Measurements from ENCODE around the gene OPN1LW. TPM values are rescaled to one million over a fixed set of nuclear protein-coding genes. Genes with fewer than 3 reads are reported as not detected.

Gene OPN1LW
- total and polyA plus RNA-seq, 4 donors: not detected

DNA sequence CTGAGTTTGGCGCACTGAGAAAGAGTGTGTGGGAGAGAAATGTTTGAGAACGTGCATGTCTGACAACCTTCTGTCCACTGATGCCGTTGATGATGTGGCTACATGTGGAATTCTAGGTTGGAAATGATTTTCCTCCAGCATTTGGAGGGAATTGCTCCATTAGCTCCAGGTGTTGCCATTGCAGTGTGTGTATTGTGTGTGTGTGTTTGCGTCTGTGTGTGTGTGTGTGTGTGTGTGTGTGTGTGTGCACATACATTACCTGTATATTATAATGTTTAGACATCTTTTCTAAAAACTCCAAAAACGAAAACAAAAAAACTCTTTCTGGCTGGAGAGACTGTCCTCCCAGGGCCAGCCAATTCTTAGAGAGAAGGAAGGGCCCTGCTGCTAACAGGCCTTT is 28.3 kb upstream of the OPN1LW start:
- Histone ChIP-seq H3K4me3 (ENCODE audit: low read depth, low read length) (no peak overlapping the region), H3K27me3 (ENCODE audit: control insufficient read depth, insufficient read depth, low read length) (no peaks in the 10 kb centered on the region), H3K36me3 (ENCODE audit: control insufficient read depth, insufficient read depth, low read length) (no peaks in the 10 kb centered on the region), H3K4me1 (ENCODE audit: control insufficient read depth, insufficient read depth, low read length) (peaks cover 12% of the 10 kb centered on the region), H3K9me3 (ENCODE audit: control insufficient read depth, insufficient read depth, low read length) (peaks cover 5% of the 10 kb centered on the region), H3K27ac (ENCODE audit: low read depth, low read length) (no peak overlapping the region)
- 81% methylated on average over 3 of the region's 5 CpGs for WGBS (ENCODE audit: insufficient coverage)
- no peak for DNase-seq (ENCODE audit: low read depth in 4 of 6, low spot score in 6 of 6)

DNA sequence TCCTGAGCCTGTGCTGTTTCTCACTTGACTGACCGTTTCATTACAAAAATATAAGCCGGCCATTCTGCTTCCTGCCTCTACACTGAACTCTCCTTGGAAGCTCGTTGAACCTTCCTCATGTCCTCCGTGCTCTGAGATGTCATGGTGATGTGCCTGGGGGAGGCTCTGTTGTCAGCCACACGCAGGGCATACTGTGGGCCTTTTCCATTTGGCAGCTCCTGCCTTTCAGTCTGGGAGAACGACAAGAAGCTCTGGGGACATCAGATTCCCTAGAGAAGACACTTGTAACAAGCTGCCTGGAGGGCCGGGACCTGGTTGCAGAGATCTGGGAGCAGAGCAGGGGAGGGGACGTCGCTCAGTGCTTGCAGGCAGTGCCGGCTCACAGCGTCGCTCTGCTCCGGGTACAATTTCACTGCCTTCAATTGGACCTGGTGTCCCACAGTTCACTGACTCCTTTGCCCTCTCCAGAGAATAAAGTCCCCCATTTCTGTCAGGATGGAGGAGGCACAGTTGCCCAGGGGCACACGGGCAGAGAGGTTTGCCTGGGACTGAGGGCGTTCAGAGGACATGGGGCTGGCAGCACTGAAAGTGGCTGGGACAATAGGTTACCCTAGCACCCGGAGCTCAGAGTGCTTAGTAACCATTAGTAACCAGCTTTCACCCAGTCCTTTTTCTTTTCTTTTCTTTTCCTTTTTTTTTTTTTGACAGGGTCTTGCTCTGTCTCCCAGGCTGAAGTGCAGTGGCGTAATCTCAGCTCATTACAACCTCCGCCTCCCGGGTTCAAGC is 27.4 kb upstream of the OPN1LW start:
- 47% methylated on average over 13 of the region's 19 CpGs for whole genome bisulfite sequencing (ENCODE audit: insufficient coverage)
- peaks cover 12% of the 10 kb centered on the region for H3K4me1 ChIP-seq (ENCODE audit: control insufficient read depth, insufficient read depth, low read length)
- H3K27ac ChIP-seq (ENCODE audit: low read depth, low read length): peak overlapping the region; percentile 25
- peaks cover 5% of the 10 kb centered on the region for H3K9me3 ChIP-seq (ENCODE audit: control insufficient read depth, insufficient read depth, low read length)
- no peak overlapping the region for H3K4me3 ChIP-seq (ENCODE audit: low read depth, low read length)
- peak in 2 of 6 donors; percentile 21 to 30 for DNase-seq (ENCODE audit: low read depth in 4 of 6, low spot score in 6 of 6)
- H3K27me3 ChIP-seq (ENCODE audit: control insufficient read depth, insufficient read depth, low read length): no peaks in the 10 kb centered on the region
- no peaks in the 10 kb centered on the region for H3K36me3 ChIP-seq (ENCODE audit: control insufficient read depth, insufficient read depth, low read length)

DNA sequence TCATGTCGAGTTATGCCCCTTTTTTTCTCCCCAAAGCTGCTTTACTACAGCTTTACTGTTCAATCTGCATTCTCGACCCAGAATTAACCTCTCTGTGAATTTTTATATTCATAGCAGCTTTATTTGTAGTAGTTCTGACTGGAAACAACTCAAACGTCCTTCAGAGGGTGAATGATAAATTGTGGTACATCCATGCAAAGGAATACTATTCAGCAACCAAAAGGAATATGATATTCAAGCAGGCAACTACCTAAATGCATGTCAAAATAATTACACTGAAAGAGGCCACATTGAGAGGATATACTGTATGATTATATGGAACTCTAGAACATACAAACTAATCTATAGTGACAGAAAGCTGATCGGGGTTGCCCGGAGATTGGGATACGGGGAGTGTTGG is 26.5 kb upstream of the OPN1LW start:
- Histone ChIP-seq H3K4me3 (ENCODE audit: low read depth, low read length) (no peak overlapping the region), H3K9me3 (ENCODE audit: control insufficient read depth, insufficient read depth, low read length) (peaks cover 5% of the 10 kb centered on the region), H3K36me3 (ENCODE audit: control insufficient read depth, insufficient read depth, low read length) (no peaks in the 10 kb centered on the region), H3K27me3 (ENCODE audit: control insufficient read depth, insufficient read depth, low read length) (no peaks in the 10 kb centered on the region), H3K4me1 (ENCODE audit: control insufficient read depth, insufficient read depth, low read length) (peaks cover 12% of the 10 kb centered on the region), H3K27ac (ENCODE audit: low read depth, low read length) (no peak overlapping the region)
- WGBS (ENCODE audit: insufficient coverage): no CpG with 5 or more reads among the region's 6 CpGs
- no peak for DNase-seq (ENCODE audit: low read depth in 4 of 6, low spot score in 6 of 6)

DNA sequence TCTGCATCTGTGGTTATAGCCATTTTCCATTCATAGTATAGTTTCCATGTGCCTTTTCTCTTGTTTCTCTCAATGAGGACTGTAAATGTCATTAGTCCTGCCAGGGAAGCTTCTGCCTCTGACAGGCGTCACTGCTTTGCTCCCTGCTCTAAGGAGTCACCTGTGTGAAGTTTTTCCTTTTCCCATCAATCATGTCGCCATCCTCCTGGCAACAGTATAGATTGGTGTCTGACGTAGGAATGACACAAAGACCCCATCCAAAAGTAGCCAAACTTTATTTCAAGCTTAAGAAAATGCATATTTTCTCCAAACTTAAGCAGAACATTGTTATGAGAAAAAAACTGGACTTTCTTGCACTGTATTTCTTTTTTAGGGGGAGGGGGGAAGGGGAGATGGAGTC is 23.5 kb upstream of the OPN1LW start:
- H3K9me3 ChIP-seq (ENCODE audit: control insufficient read depth, insufficient read depth, low read length): peaks cover 5% of the 10 kb centered on the region
- DNase-seq (ENCODE audit: low read depth in 4 of 6, low spot score in 6 of 6): no peak
- no CpG with 5 or more reads among the region's 3 CpGs for WGBS (ENCODE audit: insufficient coverage)
- H3K4me3 ChIP-seq (ENCODE audit: low read depth, low read length): no peak overlapping the region
- H3K27me3 ChIP-seq (ENCODE audit: control insufficient read depth, insufficient read depth, low read length): no peaks in the 10 kb centered on the region
- H3K36me3 ChIP-seq (ENCODE audit: control insufficient read depth, insufficient read depth, low read length): no peaks in the 10 kb centered on the region
- peaks cover 15% of the 10 kb centered on the region for H3K4me1 ChIP-seq (ENCODE audit: control insufficient read depth, insufficient read depth, low read length)
- no peak overlapping the region for H3K27ac ChIP-seq (ENCODE audit: low read depth, low read length)

DNA sequence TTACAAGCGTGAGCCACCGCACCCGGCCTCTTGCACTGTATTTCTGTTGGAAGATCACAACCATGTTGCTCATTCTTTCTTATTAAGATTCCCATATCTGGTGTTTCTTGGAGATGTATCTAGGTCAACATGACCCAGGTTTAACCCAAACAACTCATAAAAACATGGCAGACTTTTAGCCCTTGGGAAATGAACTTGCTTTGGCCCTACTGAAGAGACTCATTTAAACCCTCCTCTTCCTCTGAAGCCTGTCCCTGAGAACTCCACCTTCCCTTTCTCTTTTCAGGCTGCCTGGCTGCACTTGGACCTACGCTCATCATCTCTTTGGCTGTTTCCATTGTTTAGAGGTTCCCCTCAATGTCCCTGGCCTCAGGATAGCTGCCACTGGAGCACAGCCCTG is 22.8 kb upstream of the OPN1LW start:
- WGBS (ENCODE audit: insufficient coverage): 100% methylated on average over 1 of the region's 4 CpGs
- DNase-seq (ENCODE audit: low read depth in 4 of 6, low spot score in 6 of 6): no peak
- no peak overlapping the region for H3K27ac ChIP-seq (ENCODE audit: low read depth, low read length)

DNA sequence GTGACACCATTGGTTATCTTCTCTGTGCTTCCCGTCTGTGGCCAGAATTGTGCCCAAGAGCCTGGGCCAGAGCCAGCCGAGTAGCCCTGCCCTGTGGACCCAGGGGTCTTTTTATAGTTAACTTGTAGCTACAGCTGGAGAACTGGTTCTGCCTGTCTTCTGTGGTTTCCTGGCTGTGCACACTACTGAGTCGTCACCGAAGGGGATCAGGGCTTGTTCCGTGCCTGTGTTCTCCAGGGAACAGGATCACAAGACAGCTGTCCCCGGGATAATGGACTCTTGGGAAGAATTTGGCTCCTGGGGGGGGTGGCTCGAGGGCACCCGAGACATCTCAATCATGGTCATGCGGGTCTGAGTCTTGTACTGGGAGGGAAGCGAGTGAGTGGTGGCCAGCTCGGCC is 22.1 kb upstream of the OPN1LW start:
- Histone ChIP-seq H3K36me3 (ENCODE audit: control insufficient read depth, insufficient read depth, low read length) (no peaks in the 10 kb centered on the region), H3K4me3 (ENCODE audit: low read depth, low read length) (no peak overlapping the region), H3K27me3 (ENCODE audit: control insufficient read depth, insufficient read depth, low read length) (no peaks in the 10 kb centered on the region), H3K27ac (ENCODE audit: low read depth, low read length) (no peak overlapping the region), H3K4me1 (ENCODE audit: control insufficient read depth, insufficient read depth, low read length) (peaks cover 9% of the 10 kb centered on the region), H3K9me3 (ENCODE audit: control insufficient read depth, insufficient read depth, low read length) (peaks cover 5% of the 10 kb centered on the region)
- WGBS (ENCODE audit: insufficient coverage): 64% methylated on average over 11 of the region's 11 CpGs
- no peak for DNase-seq (ENCODE audit: low read depth in 4 of 6, low spot score in 6 of 6)

More for the DNA sequence above, 22.8 kb upstream of the OPN1LW start:
- Histone ChIP-seq H3K36me3 (ENCODE audit: control insufficient read depth, insufficient read depth, low read length) (no peaks in the 10 kb centered on the region), H3K4me3 (ENCODE audit: low read depth, low read length) (no peak overlapping the region), H3K27me3 (ENCODE audit: control insufficient read depth, insufficient read depth, low read length) (no peaks in the 10 kb centered on the region), H3K9me3 (ENCODE audit: control insufficient read depth, insufficient read depth, low read length) (peaks cover 5% of the 10 kb centered on the region), H3K4me1 (ENCODE audit: control insufficient read depth, insufficient read depth, low read length) (peaks cover 15% of the 10 kb centered on the region)

DNA sequence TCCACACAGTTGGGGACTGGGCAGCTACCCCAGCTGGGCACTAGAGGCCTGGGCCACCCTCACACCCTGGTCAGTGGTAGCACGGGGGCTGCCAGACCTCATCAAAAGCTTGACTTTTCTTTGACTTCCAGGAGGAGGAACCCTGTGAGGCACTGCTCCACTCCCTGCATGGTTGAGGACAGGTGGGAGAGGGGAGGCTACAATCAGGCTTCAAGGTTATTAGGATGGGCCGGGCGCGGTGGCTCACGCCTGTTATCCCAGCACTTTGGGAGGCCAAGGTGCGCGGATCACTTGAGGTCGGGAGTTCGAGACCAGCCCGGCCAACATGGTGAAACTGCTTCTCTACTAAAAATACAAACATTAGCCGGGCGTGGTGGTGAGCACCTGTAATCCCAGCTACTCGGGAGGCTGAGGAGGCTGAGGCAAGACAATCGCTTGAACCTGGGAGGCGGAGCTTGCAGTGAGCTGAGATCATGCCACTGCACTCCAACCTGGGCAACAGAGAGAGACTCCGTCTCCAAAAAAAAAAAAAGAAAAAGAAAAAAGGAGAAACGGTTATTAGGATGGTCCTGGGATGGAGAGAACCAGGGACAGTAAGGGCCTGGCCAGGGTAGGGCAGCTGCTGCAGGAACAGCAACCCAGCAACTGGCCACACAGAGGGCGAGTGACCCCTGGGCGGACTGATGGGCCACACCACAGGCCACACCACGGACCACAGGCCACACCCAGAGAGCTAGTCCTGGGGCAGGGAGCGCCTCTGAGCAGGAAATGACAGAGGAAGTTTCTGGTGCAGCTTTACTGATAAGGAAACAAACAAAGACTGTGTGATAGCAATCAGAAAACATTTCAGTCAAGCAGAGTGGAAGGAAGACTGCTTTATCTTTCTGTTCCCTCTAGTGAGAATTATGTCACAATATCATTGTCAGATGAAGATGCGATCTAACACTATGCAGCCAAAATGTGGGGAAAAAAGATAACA is 20.5 kb upstream of the OPN1LW start:
- 87% methylated on average over 17 of the region's 22 CpGs for WGBS (ENCODE audit: insufficient coverage)
- H3K27ac ChIP-seq (ENCODE audit: low read depth, low read length): no peak overlapping the region

DNA sequence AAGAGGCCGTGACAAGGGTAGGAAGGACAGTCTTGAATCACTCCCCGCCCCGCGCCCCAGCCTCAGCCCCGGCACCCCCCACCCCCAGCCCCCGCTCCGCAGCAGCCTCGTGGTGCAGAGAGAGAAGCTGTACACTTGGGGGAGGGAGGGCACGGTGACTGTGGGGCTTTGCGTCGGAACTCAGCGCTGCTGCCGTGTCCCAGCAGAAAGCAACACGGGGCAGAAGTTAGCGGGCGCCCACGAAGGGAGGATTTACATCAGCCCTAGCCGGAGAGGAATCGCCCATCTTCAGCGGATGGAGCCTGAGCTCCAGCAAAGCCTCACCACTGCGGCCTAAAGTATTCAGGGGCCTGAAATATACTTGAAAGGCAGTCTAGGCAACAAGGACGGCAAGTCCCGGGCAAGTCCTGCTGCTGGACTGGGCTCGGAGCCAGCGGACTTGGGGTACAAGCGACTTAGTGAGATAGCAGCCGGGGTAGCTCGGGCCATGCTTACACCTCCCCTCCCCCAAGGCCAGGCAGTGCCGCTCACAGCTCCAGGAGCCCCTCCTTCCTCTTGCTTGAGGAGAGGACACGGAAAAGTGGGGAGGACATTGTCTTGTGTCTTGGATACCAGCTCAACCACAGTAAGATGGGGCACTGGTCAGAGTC is 18.5 kb upstream of the OPN1LW start:
- no peak overlapping the region for H3K4me3 ChIP-seq (ENCODE audit: low read depth, low read length)
- H3K4me1 ChIP-seq (ENCODE audit: control insufficient read depth, insufficient read depth, low read length): peaks cover 6% of the 10 kb centered on the region
- H3K36me3 ChIP-seq (ENCODE audit: control insufficient read depth, insufficient read depth, low read length): no peaks in the 10 kb centered on the region
- 65% methylated on average over 23 of the region's 30 CpGs for WGBS (ENCODE audit: insufficient coverage)
- H3K27ac ChIP-seq (ENCODE audit: low read depth, low read length): no peak overlapping the region
- H3K27me3 ChIP-seq (ENCODE audit: control insufficient read depth, insufficient read depth, low read length): no peaks in the 10 kb centered on the region
- H3K9me3 ChIP-seq (ENCODE audit: control insufficient read depth, insufficient read depth, low read length): no peaks in the 10 kb centered on the region
- peak in 2 of 6 donors; percentile 24 to 54 for DNase-seq (ENCODE audit: low read depth in 4 of 6, low spot score in 6 of 6)

More for the DNA sequence above, 20.5 kb upstream of the OPN1LW start:
- no peaks in the 10 kb centered on the region for H3K27me3 ChIP-seq (ENCODE audit: control insufficient read depth, insufficient read depth, low read length)
- H3K9me3 ChIP-seq (ENCODE audit: control insufficient read depth, insufficient read depth, low read length): peaks cover 3% of the 10 kb centered on the region
- no peak for DNase-seq (ENCODE audit: low read depth in 4 of 6, low spot score in 6 of 6)
- H3K4me3 ChIP-seq (ENCODE audit: low read depth, low read length): no peak overlapping the region
- no peaks in the 10 kb centered on the region for H3K36me3 ChIP-seq (ENCODE audit: control insufficient read depth, insufficient read depth, low read length)
- peaks cover 6% of the 10 kb centered on the region for H3K4me1 ChIP-seq (ENCODE audit: control insufficient read depth, insufficient read depth, low read length)

DNA sequence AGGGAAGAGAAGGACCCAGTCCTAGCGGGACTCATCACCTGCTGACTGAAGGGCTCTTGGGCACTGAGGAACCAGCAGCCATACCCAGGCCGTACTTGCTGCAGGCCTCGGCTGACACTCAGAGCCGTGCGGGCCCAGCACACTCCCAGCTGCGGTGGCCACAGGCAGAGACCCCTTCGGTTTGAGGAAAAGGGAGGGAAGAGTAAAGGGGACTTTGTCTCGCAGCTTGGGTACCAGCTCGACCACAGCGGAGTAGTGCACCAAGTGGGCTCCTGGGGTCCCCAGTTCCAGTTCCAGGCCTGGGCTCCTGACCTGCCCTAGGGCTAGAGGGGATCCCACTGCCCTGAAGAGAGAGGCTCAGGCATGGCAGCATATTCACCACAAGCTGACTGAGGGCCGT is 17.9 kb upstream of the OPN1LW start:
- 92% methylated on average over 11 of the region's 11 CpGs for WGBS (ENCODE audit: insufficient coverage)
- Histone ChIP-seq H3K4me3 (ENCODE audit: low read depth, low read length) (no peak overlapping the region), H3K4me1 (ENCODE audit: control insufficient read depth, insufficient read depth, low read length) (peaks cover 6% of the 10 kb centered on the region), H3K27ac (ENCODE audit: low read depth, low read length) (no peak overlapping the region), H3K9me3 (ENCODE audit: control insufficient read depth, insufficient read depth, low read length) (no peaks in the 10 kb centered on the region), H3K27me3 (ENCODE audit: control insufficient read depth, insufficient read depth, low read length) (no peaks in the 10 kb centered on the region), H3K36me3 (ENCODE audit: control insufficient read depth, insufficient read depth, low read length) (no peaks in the 10 kb centered on the region)
- DNase-seq (ENCODE audit: low read depth in 4 of 6, low spot score in 6 of 6): no peak
